ENCODE results near the gene CDH16.

DNA sequence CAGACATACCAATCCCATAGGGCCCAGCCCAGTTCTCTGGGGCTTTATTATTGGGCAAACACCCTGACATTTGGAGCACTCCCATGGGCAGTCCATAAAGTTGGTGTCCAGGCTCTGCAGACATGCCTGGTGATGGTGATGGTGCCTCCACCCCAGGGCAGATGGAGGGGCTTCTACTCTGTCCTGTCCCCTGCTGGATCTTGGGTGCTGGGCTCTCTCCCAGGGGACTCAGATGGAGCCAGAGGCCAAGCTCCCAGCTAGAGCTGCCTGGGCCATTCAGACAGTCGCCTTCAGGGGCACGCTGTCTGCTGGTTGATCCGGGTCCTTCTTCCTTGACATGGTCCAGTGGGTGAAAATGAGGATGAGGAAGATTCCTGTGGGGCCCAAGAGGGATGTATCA is 10.6 kb downstream of the CDH16 start:
- TF ChIP-seq, protein P1, sequence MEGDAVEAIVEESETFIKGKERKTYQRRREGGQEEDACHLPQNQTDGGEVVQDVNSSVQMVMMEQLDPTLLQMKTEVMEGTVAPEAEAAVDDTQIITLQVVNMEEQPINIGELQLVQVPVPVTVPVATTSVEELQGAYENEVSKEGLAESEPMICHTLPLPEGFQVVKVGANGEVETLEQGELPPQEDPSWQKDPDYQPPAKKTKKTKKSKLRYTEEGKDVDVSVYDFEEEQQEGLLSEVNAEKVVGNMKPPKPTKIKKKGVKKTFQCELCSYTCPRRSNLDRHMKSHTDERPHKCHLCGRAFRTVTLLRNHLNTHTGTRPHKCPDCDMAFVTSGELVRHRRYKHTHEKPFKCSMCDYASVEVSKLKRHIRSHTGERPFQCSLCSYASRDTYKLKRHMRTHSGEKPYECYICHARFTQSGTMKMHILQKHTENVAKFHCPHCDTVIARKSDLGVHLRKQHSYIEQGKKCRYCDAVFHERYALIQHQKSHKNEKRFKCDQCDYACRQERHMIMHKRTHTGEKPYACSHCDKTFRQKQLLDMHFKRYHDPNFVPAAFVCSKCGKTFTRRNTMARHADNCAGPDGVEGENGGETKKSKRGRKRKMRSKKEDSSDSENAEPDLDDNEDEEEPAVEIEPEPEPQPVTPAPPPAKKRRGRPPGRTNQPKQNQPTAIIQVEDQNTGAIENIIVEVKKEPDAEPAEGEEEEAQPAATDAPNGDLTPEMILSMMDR (IDR thresholded peaks at IDR 0.05): no peak
- TF ChIP-seq POLR2A (IDR thresholded peaks at IDR 0.05): no peak

All from heart left ventricle (tissue), 13 donors.